AG09309 (cell line): ENCODE measurements around the gene MS4A3.
"Not testable (repeated sequence)": the region's sequence is repeated elsewhere in the genome, so short reads cannot be mapped to it uniquely, and the experiment has no call there.

Source experiments
- DNase-seq: peaks from one replicate; pipeline ENCODE4 v3.0.0-alpha.2; 2010; ENCODE audit warnings: low read depth
- H3K4me3 ChIP-seq: 2 replicates; pipeline ENCODE4 v1.5.1; 2011; ENCODE audit warnings: mild to moderate bottlenecking, low read depth, low read length, moderate library complexity; ENCODE audit not compliant: control insufficient read depth
- CTCF ChIP-seq: IDR thresholded peaks from 2 replicates; pipeline ENCODE4 v1.5.1; 2011; ENCODE audit warnings: mild to moderate bottlenecking, low read depth, low read length, inconsistent platforms; ENCODE audit not compliant: insufficient read depth, control insufficient read depth; ENCODE audit errors: missing control alignments

MS4A3 gene

DNA sequence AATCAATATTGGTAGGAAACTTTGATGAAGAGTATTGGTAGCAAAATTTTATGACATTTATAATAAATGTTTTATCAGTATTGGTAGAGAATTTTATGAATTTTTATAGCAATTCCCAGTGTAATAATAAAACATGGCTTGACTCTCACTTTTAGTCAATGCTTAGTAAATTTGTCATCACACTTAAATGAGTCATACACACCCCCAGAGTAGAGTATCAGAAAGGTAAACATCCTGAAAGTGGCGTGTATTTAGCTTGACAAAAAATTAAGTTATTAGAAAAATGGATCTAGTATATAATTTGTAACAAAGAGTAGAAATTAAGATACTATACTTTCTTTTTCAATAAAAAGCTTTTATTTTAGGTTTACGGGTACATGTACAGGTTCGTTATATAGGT lies 2.6 kb downstream of the MS4A3 start:
- no peak overlapping the region for H3K4me3 ChIP-seq
- TF ChIP-seq CTCF, result no peak
- no peak for DNase-seq

DNA sequence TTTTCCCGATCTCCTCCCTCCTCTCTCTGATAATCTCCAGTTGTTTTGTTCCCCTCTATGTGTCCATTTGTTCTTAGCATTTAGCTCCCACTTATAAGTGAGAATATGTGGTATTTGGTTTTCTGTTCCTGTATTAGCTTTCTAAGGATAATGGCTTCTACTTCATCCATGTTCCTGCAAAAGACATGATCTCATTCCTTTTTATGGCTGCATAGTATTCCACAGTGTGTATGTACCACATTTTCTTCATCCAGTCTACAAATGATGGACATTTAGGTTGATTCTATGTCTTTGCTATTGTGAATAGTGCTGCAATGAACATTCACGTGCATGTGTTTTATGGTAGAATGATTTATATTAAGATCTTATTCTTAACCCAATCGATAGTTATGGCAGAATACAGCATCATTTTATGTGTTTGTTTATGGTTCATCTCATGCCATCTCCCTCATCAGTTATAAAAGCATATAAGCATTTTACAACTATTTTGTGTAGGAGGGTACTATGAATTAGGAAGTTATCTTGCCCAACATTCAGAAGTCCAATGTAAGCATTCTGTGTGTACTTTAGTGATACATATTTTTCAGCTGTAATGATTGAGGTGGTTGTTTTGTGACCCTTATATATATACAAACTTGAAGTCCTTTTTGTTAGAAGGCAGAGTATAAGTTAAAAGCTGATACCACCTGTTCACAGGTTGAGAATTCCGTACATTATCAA lies 3.2 kb downstream of the MS4A3 start:
- no peak for TF ChIP-seq CTCF
- DNase-seq, result no peak
- no peak overlapping the region for H3K4me3 ChIP-seq

GRCh38 chr11:60064111-60064510 lies 7.6 kb downstream of the MS4A3 start:
- no peak overlapping the region for H3K4me3 ChIP-seq
- TF ChIP-seq CTCF, result no peak
- DNase-seq, result no peak

GRCh38 chr11:60065801-60066200 lies 9.3 kb downstream of the MS4A3 start:
- DNase-seq, result no peak
- no peak for TF ChIP-seq CTCF
- no peak overlapping the region for H3K4me3 ChIP-seq

GRCh38 chr11:60069450-60069849 lies 13.0 kb downstream of the MS4A3 start:
- no peak for DNase-seq
- no peak overlapping the region for H3K4me3 ChIP-seq
- TF ChIP-seq CTCF, result no peak

- H3K4me3 ChIP-seq, DNase-seq: not testable (repeated sequence)
These were observed 15.2 kb downstream of the MS4A3 start for GRCh38 chr11:60071644-60072043.

DNA sequence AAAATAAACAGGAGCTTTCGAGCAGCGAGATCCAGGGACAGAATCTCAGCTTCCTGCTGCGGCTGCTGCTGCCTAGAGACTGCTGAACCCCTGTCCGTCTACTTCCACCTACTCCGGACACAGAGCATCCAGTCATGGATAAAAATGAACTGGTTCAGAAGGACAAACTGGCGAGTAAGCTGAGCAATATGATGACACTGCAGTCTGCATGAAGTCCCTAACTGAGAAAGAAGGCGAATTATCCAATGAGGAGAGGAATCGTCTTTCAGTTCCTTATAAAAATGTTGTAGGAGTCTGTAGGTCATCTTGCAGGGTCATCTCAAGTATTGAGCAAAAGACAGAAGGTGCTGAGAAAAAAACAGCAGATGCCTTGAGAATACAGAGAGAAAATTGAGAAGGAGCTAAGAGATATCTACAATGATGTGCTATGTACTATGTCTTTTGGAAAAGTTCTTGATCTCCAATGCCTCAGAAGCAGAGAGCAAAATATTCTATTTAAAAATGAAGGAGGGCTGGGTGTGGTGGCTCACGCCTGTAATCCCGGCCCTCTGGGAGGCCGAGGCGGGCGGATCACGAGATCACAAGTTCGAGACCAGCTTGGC lies 20.9 kb downstream of the MS4A3 start:
- DNase-seq, result no peak
- no peak overlapping the region for H3K4me3 ChIP-seq
- no peak for TF ChIP-seq CTCF
